H1 (cell line): ENCODE measurements around the gene TRPC4. TPM values are rescaled to one million over a fixed set of nuclear protein-coding genes. Genes with fewer than 3 reads are reported as not detected.

Source experiments
- CTCF ChIA-PET: fragments of 300-600 bp; sonication (Branson Sonifier 250); formaldehyde crosslinking; loops from one replicate; lab custom pipeline; 2021; ENCODE audit not compliant: partially characterized antibody; lab: Charles Lee
- POLR2A ChIA-PET: fragments of 300-600 bp; sonication (Branson Sonifier 250); formaldehyde crosslinking; loops from one replicate; lab custom pipeline; 2021; ENCODE audit warnings: inconsistent platforms; ENCODE audit not compliant: partially characterized antibody; lab: Charles Lee
- DNase-seq, 2 experiments: peaks; one replicate each; pipeline versions ENCODE4 v3.0.0 to v3.0.0-alpha.2; 2010 to 2022; ENCODE audit warnings: low spot score in 2 of 2, low read depth in 1 of 2, mixed read lengths in 1 of 2
- FAIRE-seq: peaks from 2 replicates; lab custom pipeline; 2011; peaks lifted over from hg19 to GRCh38; lab: Jason Lieb, UNC
- H2AFZ ChIP-seq: 2 replicates; pipeline ENCODE4 v1.8.1; 2012; ENCODE audit warnings: low read length, inconsistent platforms
- H2AK5ac ChIP-seq: 2 replicates; pipeline ENCODE4 v1.6.1; 2013; ENCODE audit warnings: low read depth, low read length
- H2BK120ac ChIP-seq: replicated peaks from 2 replicates; pipeline ENCODE3; 2013; ENCODE audit warnings: low read depth, low read length, inconsistent platforms
- H2BK12ac ChIP-seq: 2 replicates; pipeline ENCODE4 v1.6.1; 2013; ENCODE audit warnings: low read depth, low read length
- H2BK15ac ChIP-seq: 2 replicates; pipeline ENCODE4 v1.6.1; 2013; ENCODE audit warnings: low read length
- H2BK20ac ChIP-seq: 2 replicates; pipeline ENCODE4 v1.6.1; 2013; ENCODE audit warnings: low read length
- H2BK5ac ChIP-seq: 2 replicates; pipeline ENCODE4 v1.6.1; 2013; ENCODE audit warnings: low read depth, low read length
- H3K14ac ChIP-seq: 2 replicates; pipeline ENCODE4 v1.6.1; 2013; ENCODE audit warnings: inconsistent platforms; ENCODE audit not compliant: insufficient read length
- H3K18ac ChIP-seq: 2 replicates; pipeline ENCODE4 v1.6.1; 2013; ENCODE audit warnings: low read length; ENCODE audit errors: extremely low read depth
- H3K23ac ChIP-seq: 2 replicates; pipeline ENCODE4 v1.6.1; 2013; ENCODE audit warnings: inconsistent platforms; ENCODE audit not compliant: insufficient read length
- H3K23me2 ChIP-seq: 2 replicates; pipeline ENCODE4 v1.6.1; 2013; ENCODE audit warnings: low read depth, low read length
- H3K27ac ChIP-seq: 2 replicates; pipeline ENCODE4 v1.6.1; 2011; ENCODE audit warnings: low read depth, low read length, inconsistent platforms
- H3K27me3 ChIP-seq, 4 experiments: replicated peaks in 1 of 4; 1 replicate in 1 of 4; 2 replicates in 3 of 4; pipeline versions ENCODE4 v1.6.1 to v1.8.1; 2011 to 2013; ENCODE audit warnings: low read length in 3 of 4, mild to moderate bottlenecking in 3 of 4, inconsistent platforms in 2 of 4, mixed read lengths in 2 of 4, moderate library complexity in 1 of 4; ENCODE audit not compliant: control insufficient read depth in 3 of 4, insufficient read depth in 3 of 4; ENCODE audit errors: extremely low read depth in 1 of 4
- H3K36me3 ChIP-seq, 4 experiments: 2 replicates each; pipeline versions ENCODE4 v1.6.1 to v1.8.1; 2011 to 2013; ENCODE audit warnings: mild to moderate bottlenecking in 4 of 4, low read length in 3 of 4, moderate library complexity in 2 of 4, control low read depth in 1 of 4, inconsistent platforms in 1 of 4; ENCODE audit not compliant: insufficient read depth in 4 of 4, control insufficient read depth in 2 of 4
- H3K4ac ChIP-seq: replicated peaks from 2 replicates; pipeline ENCODE3; 2013; ENCODE audit warnings: low read length, low read depth, mixed read lengths, inconsistent platforms; ENCODE audit not compliant: insufficient read length
- H3K4me1 ChIP-seq, 4 experiments: replicated peaks in 1 of 4; 1 replicate in 1 of 4; 2 replicates in 3 of 4; pipeline versions ENCODE4 v1.6.1 to v1.8.1; 2011 to 2013; ENCODE audit warnings: low read length in 3 of 4, inconsistent platforms in 2 of 4, mixed read lengths in 1 of 4; ENCODE audit not compliant: insufficient read depth in 4 of 4, control insufficient read depth in 3 of 4
- H3K4me2 ChIP-seq, 2 experiments: 2 replicates each; pipeline versions ENCODE4 v1.6.1 to v1.8.1; 2011 to 2013; ENCODE audit warnings: low read depth in 2 of 2, low read length in 2 of 2, control low read depth in 1 of 2, inconsistent platforms in 1 of 2, mild to moderate bottlenecking in 1 of 2; ENCODE audit not compliant: insufficient read depth in 1 of 2
- H3K4me3 ChIP-seq, 4 experiments: fragments of 200-600, 300-600 bp in 1 of 4; sonication (generic), shearing (Covaris generic), sonication (Bioruptor Twin) in 1 of 4; 2 replicates each; pipeline versions ENCODE4 v1.5.1 to v1.8.1; 2011 to 2016; ENCODE audit warnings: low read length in 4 of 4, low read depth in 3 of 4, control low read depth in 2 of 4, inconsistent platforms in 2 of 4, mild to moderate bottlenecking in 2 of 4, mixed read lengths in 1 of 4, moderate library complexity in 1 of 4; ENCODE audit not compliant: insufficient read depth in 2 of 4; ENCODE audit errors: extremely low read depth in 1 of 4
- H3K56ac ChIP-seq: replicated peaks from 2 replicates; pipeline ENCODE3; 2013; ENCODE audit warnings: low read depth, mild to moderate bottlenecking, mixed read lengths, low read length, inconsistent platforms; ENCODE audit not compliant: insufficient read length
- H3K79me1 ChIP-seq: 2 replicates; pipeline ENCODE4 v1.6.1; 2013; ENCODE audit warnings: low read depth, low read length, control low read depth
- H3K79me2 ChIP-seq, 2 experiments: 2 replicates each; pipeline versions ENCODE4 v1.6.1 to v1.8.1; 2012 to 2013; ENCODE audit warnings: low read length in 2 of 2, mild to moderate bottlenecking in 2 of 2, inconsistent platforms in 1 of 2; ENCODE audit not compliant: insufficient read depth in 2 of 2, control insufficient read depth in 1 of 2
- H3K9ac ChIP-seq, 4 experiments: replicated peaks in 1 of 4; 1 replicate in 1 of 4; 2 replicates in 3 of 4; pipeline versions ENCODE4 v1.6.1 to v1.8.1; 2011 to 2013; ENCODE audit warnings: low read depth in 3 of 4, low read length in 3 of 4, control low read depth in 2 of 4, mild to moderate bottlenecking in 2 of 4, moderate library complexity in 2 of 4, inconsistent platforms in 1 of 4; ENCODE audit errors: extremely low read depth in 1 of 4
- H3K9me3 ChIP-seq, 2 experiments: 2 replicates each; pipeline versions ENCODE4 v1.6.1 to v1.8.1; 2012 to 2013; ENCODE audit warnings: mild to moderate bottlenecking in 2 of 2, moderate library complexity in 2 of 2, control low read depth in 1 of 2, inconsistent platforms in 1 of 2, low read depth in 1 of 2, low read length in 1 of 2, mixed read lengths in 1 of 2; ENCODE audit not compliant: insufficient read depth in 2 of 2
- H4K20me1 ChIP-seq, 2 experiments: replicated peaks in 1 of 2; 2 replicates each; pipeline versions ENCODE3 to v1.8.1; 2011 to 2013; ENCODE audit warnings: inconsistent platforms in 2 of 2, low read length in 2 of 2, mild to moderate bottlenecking in 1 of 2; ENCODE audit not compliant: insufficient read depth in 2 of 2, control insufficient read depth in 1 of 2
- H4K5ac ChIP-seq: 2 replicates; pipeline ENCODE4 v1.6.1; 2013; ENCODE audit warnings: low read length, low read depth, mixed read lengths, inconsistent platforms; ENCODE audit not compliant: insufficient read length
- H4K8ac ChIP-seq: 2 replicates; pipeline ENCODE4 v1.8.0; 2013; ENCODE audit warnings: mild to moderate bottlenecking, moderate library complexity, low read length, inconsistent platforms; ENCODE audit not compliant: insufficient read depth; ENCODE audit errors: extremely low read depth
- H4K91ac ChIP-seq: replicated peaks from 2 replicates; pipeline ENCODE3; 2013; ENCODE audit warnings: low read length, mixed read lengths, inconsistent platforms; ENCODE audit not compliant: insufficient read length
- CBX5 ChIP-seq: fragments of 300-800, 300-1000 bp; sonication (generic); IDR thresholded peaks from 2 replicates; pipeline ENCODE4 v1.7.1; 2016; ENCODE audit warnings: antibody characterized with exemption, low read length, low read depth
- CHD2 ChIP-seq: IDR thresholded peaks from 2 replicates; pipeline ENCODE4 v1.6.1; 2012; ENCODE audit warnings: low read length, improper control_type of control experiment
- HDAC6 ChIP-seq: IDR thresholded peaks from one replicate; pipeline ENCODE4 v1.7.1; 2012; ENCODE audit warnings: low read depth, mild to moderate bottlenecking, inconsistent platforms, low read length, moderate library complexity
- NANOG ChIP-seq: IDR thresholded peaks from 2 replicates; pipeline ENCODE4 v1.6.1; 2011; ENCODE audit warnings: low read length, low read depth, mild to moderate bottlenecking, inconsistent platforms; ENCODE audit not compliant: insufficient read depth, poor library complexity, severe bottlenecking
- SIN3A ChIP-seq, 2 experiments: IDR thresholded peaks in 1 of 2; conservative IDR thresholded peaks in 1 of 2; 2 replicates each; pipeline ENCODE4 v1.6.1; 2011 to 2012; ENCODE audit warnings: low read length in 2 of 2, improper control_type of control experiment in 1 of 2, low read depth in 1 of 2, mild to moderate bottlenecking in 1 of 2
- SIRT6 ChIP-seq: IDR thresholded peaks from one replicate; pipeline ENCODE4 v1.7.1; 2012; ENCODE audit warnings: low read length, inconsistent platforms
- SP2 ChIP-seq: IDR thresholded peaks from 2 replicates; pipeline ENCODE4 v1.6.1; 2012; ENCODE audit warnings: mild to moderate bottlenecking, low read length, inconsistent platforms
- SP4 ChIP-seq: IDR thresholded peaks from 2 replicates; pipeline ENCODE4 v1.6.1; 2012; ENCODE audit warnings: low read length, inconsistent platforms
- SRF ChIP-seq: IDR thresholded peaks from 2 replicates; pipeline ENCODE4 v1.6.1; 2011; ENCODE audit warnings: mild to moderate bottlenecking, low read depth, low read length, moderate library complexity
- SUZ12 ChIP-seq: fragments of 200-600 bp; sonication (generic); IDR thresholded peaks from 2 replicates; pipeline ENCODE4 v1.6.1; 2012; ENCODE audit warnings: mild to moderate bottlenecking, inconsistent platforms, low read length, moderate library complexity, mixed read lengths
- YY1 ChIP-seq: IDR thresholded peaks from 2 replicates; pipeline ENCODE4 v1.6.1; 2011; ENCODE audit warnings: low read depth, mild to moderate bottlenecking, low read length
- WGBS, 2 experiments: shearing (Covaris generic) in 1 of 2; methylation state at CpG; one replicate each; pipeline versions ENCODE4 v1.1.6 to v1.1.7; 2013 to 2015; ENCODE audit warnings: low lambda C conversion rate in 2 of 2, mixed read lengths in 2 of 2, inconsistent platforms in 1 of 2, low coverage in 1 of 2, missing lambda C conversion rate in 1 of 2; ENCODE audit not compliant: insufficient replicate concordance in 2 of 2, insufficient coverage in 1 of 2, insufficient read length in 1 of 2; ENCODE audit errors: extremely low coverage in 1 of 2, missing lambda C conversion rate in 1 of 2; 5-methylcytosine and 5-hydroxymethylcytosine counted together
- polyA plus RNA-seq, 7 experiments: library from polyadenylated mRNA; depleted of rRNA in 3 of 7; stranded (reverse) in 5 of 7; unstranded in 2 of 7; fragments of >200 nt in 5 of 7; fragments of 200-250 nt in 2 of 7; gene quantifications; 1 replicate in 5 of 7; 2 replicates in 1 of 7; 4 replicates in 1 of 7; pipeline versions ENCODE4 v1.2.1 to v1.2.3, GENCODE V29; 2011 to 2013; ENCODE audit warnings: missing spikeins in 2 of 7, mixed read lengths in 2 of 7
- total RNA-seq: library from RNA; stranded (reverse); fragmentation: NEBNext Ultra II Directional; extraction: Animal tissue kit (Norgen Biotek cat#: 25700); gene quantifications from 2 replicates; pipeline ENCODE4 v1.2.1, GENCODE V29; 2021

The TRPC4 gene
- total and polyA plus RNA-seq, 2 of the 8 experiments (the other 6 are each of a cell fraction or from before 2014, with no cell fraction given), result 12.3 to 14.7 TPM

DNA sequence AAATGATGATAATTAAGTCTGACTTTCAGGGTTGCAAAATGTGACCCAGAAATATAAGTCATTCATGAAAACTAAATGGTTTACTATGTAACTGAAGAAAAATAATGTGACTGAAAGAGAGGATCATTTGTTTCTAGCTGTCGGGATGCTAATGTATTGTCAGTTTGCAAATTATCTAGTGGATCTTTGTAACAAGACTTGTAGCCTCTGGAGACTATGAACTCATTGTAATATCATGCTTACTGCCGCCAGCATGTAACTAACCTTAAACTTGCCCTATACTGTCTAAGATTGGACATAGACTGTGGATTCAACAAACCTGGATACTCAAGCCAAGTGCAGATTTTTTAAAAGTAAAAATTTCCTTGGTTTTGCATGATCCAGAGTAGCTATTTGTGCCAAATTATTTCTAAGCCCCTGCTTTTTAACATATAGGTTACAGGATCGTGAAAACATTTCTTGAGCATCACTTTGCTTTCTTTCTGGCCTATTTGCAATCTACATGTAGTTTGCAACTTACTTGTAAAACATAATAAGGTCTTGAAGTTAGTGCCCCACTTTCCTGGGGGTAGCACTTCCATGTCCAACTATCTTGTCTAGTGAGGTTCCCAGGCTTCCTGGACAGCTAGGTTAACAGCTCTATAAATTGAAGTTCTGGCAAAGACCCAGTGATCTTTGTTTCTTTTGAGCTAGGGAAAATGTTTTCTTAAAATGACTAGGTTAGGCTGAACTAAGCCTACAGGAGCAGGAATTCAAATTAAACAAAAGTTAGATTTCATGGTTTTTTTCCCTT, 267.7 kb downstream of the TRPC4 start:
- no peak overlapping the region for H3K4ac ChIP-seq
- H3K4me3 ChIP-seq, result no peak overlapping the region
- CTCF ChIA-PET, result interaction anchor here (0.9 to 2.1 kb wide), 13 partner anchors 11 to 532 kb away, joined by 3 to 8 read pairs (median 4); no protein-coding TSS in a partner anchor
- no peak overlapping the region for H3K4me2 ChIP-seq
- no peaks in the 10 kb centered on the region for H3K27me3 ChIP-seq
- no peak overlapping the region for H2BK120ac ChIP-seq
- H3K14ac ChIP-seq, result no peak overlapping the region
- no peak overlapping the region for H3K18ac ChIP-seq
- H2BK12ac ChIP-seq, result no peak overlapping the region
- TF ChIP-seq SP4 (no peak), SP2 (no peak), SUZ12 (no peak), HDAC6 (no peak), SRF (no peak), CBX5 (no peak), SIN3A (conservative IDR thresholded peaks at IDR 0.05 in 1 of 2, IDR thresholded peaks at IDR 0.05 in 1 of 2; ENCODE audit: low read depth in 1 of 2, low read length in 2 of 2) (no peak), NANOG (no peak), YY1 (no peak), CHD2 (no peak), SIRT6 (no peak)
- TF ChIP-seq, all 59 proteins: peak for 0
- Histone ChIP-seq H3K27ac (no peak overlapping the region), H3K56ac (no peak overlapping the region), H2BK15ac (no peak overlapping the region), H3K9ac (no peak overlapping the region), H3K4me1 (peaks cover 0 to 3% (median 1%) of the 10 kb centered on the region in 4 experiments; a peak in 2 of 7 replicates), H3K9me3 (no peaks in the 10 kb centered on the region), H2BK5ac (no peak overlapping the region), H4K8ac (no peak overlapping the region), H3K23me2 (no peaks in the 10 kb centered on the region), H2AFZ (no peak overlapping the region), H4K91ac (no peak overlapping the region), H2BK20ac (no peak overlapping the region), H3K23ac (no peak overlapping the region), H3K36me3 (no peaks in the 10 kb centered on the region), H3K79me1 (no peaks in the 10 kb centered on the region), H2AK5ac (no peak overlapping the region), H3K79me2 (no peaks in the 10 kb centered on the region), H4K5ac (no peak overlapping the region), H4K20me1 (no peaks in the 10 kb centered on the region)
- FAIRE-seq (no peak), DNase-seq (no peak)
- POLR2A ChIA-PET, result no interaction called here
- WGBS, 2 experiments, result 84% methylated on average over 3 of the region's 3 CpGs; no CpG with 5 or more reads in 1 of the 2 experiments
